Activated CD8-positive, alpha-beta memory T cell treated with anti-CD3 and anti-CD28 coated beads for 36 hours (primary cell): ENCODE data around the gene RAPGEF1. TPM values are rescaled to one million over a fixed set of nuclear protein-coding genes. Genes with fewer than 3 reads are reported as not detected.
"Not testable (repeated sequence)": the region's sequence is repeated elsewhere in the genome, so short reads cannot be mapped to it uniquely, and the experiment has no call there.

Experiments
- CTCF ChIA-PET: fragments of 350-600 bp; sonication (Branson Sonifier 250); formaldehyde crosslinking; loops from one replicate; lab custom pipeline; 2021; ENCODE audit warnings: antibody characterized with exemption; lab: Charles Lee
- POLR2A ChIA-PET: fragments of 350-600 bp; sonication (Branson Sonifier 250); formaldehyde crosslinking; loops from one replicate; lab custom pipeline; 2021; ENCODE audit warnings: antibody characterized with exemption; lab: Charles Lee
- total RNA-seq, 2 experiments: library from RNA; stranded (reverse); gene quantifications; one replicate each; pipeline ENCODE4 v1.2.3, GENCODE V29; 2021

Gene RAPGEF1
- total RNA-seq, 2 experiments from 2014 or later, result 125 to 136 TPM

DNA sequence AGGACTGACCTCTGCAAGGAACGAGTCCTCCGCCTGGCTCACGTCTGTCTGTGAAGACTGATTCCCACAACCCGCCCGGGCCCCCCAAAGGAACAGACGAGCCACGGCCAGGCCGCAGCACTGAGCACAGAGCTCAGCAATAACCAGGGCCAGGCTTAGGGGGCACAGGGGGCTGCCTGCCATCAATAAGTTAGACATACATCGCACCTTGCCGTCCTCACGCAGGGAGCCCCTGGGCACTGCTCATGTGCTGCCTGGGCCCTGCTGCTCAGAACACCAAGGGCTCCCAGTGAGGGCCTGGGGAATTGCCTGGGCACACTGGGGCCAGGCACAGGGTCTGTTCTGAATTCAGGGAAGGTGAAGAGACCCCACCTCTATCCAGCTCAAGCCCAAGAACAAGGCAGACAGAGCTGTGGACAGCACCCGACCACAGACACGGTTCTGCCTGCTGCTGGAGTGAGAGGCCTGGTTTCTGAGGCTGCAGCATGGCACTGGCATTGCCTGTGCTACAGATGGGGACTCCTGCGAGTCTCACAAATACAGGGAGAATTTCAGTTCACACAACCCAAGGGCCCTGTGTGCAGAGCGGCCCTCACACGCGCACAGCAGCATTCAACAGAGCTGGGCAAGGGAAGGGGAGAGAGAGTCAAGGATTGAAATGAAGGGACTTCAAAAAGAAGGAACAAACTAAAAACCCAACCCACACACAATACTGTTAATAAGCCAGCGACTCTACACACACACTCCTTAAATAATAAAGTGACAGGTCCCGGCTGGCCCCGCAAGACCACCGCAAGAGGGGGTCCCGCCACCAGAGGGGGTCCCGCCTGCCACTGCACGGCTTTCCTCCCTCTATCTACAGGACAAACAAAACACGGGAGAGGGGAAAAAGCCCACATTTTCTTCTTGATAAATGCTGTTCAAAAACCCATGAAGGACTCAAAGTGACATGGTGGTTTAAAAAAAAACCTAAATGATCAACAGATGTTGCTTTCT is 162.6 kb downstream of the RAPGEF1 start:
- CTCF ChIA-PET, result no interaction called here
- POLR2A ChIA-PET, result no interaction called here

DNA sequence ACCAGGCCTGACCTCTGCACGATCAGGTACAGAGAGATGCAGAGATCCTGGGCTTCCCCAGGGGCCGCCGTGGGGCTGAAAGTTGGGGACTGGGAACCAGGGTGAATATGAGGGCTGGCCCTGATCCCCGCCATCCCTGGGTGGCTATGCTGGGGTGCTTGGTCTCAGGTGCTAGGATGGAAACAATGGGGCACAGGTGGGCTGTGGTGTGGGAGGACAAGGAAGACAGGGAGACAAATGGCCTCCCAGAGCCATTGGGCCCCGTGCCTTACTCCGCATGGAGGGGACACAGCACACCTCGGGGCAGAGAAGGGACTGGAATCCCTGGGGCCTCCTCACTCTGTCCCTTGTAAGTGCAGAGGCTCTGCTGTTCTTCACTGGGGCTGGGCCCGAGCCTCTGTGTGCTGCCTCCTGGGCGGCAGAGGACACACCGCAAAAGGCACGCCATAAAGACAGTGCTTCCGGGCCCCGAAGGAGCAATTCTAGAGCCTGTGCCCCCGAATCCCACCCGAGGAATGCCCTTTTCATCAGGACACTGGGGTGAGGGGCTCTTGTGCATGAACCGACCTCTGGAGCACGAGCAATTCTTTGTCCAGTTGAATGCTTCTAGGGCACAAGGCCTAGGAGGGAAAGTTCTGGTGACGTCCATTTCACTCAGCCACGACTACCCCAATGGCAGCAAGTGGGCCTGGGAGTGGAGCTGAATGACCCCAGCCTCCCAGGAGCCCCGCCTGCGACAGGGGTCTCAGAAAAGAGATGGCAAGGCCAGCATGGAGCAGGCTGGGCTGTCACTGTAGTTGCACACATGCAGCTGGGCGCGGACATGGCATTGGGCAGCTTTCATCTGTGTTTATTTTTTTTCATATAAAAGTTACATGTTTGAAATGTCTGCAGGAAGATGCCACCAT is 163.7 kb downstream of the RAPGEF1 start:
- ChIA-PET CTCF (no interaction called here), POLR2A (no interaction called here)

DNA sequence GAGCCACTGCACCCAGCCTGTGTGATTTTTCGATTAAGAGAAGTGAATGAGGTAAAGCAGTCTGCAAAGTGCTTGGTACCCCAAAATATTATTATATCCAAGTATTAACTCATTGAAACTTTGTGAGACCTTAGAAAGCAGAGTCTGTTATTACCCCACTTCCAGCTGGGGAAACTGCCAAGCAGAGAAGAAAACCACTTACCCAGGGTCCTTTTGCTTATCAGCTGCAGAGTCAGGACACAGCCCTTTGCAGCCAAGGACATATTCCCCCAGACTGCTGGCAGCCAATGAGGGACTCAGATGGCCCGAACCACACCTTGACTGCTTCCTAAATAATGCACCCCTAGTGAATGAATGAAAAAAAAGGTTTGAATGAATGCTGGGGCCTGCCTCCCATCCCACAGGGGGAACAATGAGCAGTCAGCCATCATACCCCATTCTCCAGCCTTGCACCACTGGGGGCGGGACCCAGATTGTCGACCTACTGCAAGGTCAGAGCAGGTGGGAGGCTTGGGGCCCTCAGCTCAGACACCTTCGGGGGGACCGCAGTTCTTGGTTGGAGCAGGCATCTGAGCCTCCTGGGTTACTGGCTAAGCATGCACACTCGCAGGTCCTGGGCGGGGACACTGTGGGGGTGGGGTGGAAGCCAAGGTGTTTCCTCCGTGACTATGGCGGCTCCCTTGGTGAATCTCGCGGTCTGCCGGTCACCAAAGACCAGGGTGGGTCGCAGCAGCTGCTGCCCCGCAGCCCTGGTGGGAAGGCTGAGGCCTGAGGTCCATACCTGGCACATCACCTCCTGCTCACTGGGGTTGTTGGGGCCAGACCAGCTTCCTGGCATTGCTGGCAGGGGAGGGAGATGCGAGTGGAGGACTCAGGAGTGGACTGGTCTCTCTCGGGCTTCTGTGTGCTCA is 164.9 kb downstream of the RAPGEF1 start:
- ChIA-PET CTCF (interaction anchor here (1.3 kb wide), 1 partner anchor 165 kb away, joined by 3 read pairs; the partner anchor contains the start of gene RAPGEF1), POLR2A (no interaction called here)

DNA sequence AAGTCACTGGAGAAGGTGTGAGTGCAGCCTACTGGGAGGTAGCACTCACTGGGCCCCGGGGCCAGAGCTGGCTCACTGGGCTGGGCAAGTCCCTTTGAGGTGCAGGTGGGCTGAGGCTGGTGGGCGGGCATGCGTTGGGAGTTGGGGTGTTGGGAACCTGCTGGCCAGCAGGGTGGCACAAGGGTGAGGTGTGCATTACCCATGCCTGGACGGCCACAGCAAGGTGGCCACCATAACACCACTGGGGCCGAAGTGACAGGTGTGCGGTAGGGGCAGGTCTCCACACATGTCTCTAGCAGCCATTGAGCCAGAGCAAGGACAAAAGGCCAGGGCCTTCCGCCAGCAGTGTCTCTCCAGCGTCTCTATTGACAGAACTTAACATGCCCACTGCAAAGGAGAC is 172.0 kb downstream of the RAPGEF1 start:
- CTCF ChIA-PET, result no interaction called here
- POLR2A ChIA-PET, result no interaction called here

DNA sequence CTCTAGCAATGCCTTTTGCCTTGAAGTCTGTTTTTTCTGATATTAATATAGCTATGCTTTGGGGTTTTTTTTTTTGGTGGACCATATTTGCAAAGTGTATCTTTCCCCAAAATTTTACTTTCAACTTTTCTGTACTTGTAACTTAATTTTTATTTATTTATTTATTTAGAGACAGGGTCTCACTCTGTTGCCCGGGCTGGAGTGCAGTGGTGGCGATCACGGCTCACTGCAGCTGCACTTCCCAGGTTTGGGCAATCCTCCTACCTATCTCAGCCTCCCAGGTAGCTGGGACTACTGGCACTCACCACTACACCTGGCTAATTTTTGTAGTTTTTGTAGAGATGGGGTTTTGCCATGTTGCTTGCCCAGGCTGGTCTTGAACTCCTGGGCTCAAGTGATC is 173.7 kb downstream of the RAPGEF1 start:
- CTCF ChIA-PET, result interaction anchor here (1.4 kb wide), 1 partner anchor 26 kb away, joined by 3 read pairs; no protein-coding TSS in a partner anchor

DNA sequence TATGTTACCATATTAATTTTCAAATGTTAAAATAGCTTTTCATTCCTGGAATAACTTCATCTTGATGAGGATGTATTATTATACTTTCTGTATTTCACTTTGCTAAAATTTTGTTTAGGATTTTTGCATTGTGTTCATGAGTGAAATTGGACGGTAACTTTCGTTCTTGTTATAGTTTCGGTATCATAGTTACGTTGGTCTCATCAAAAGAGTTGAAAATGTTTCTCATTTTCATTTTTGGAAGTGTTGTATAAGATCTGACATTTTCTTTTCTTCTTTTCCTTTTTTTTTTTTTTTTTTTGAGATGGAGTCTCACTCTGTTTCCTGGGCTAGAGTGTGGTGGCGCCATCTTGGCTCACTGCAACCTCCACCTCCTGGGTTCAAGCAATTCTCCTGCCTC is 174.5 kb downstream of the RAPGEF1 start:
- POLR2A ChIA-PET, result interaction anchor here (0.6 to 0.7 kb wide), 2 partner anchors 30 to 102 kb away, joined by 3 to 4 read pairs; no protein-coding TSS in a partner anchor
- CTCF ChIA-PET, result interaction anchor here (1.4 kb wide), 1 partner anchor 27 kb away, joined by 3 read pairs; no protein-coding TSS in a partner anchor

More for the DNA sequence above, 173.7 kb downstream of the RAPGEF1 start:
- POLR2A ChIA-PET, result interaction anchor here (0.6 to 0.7 kb wide), 2 partner anchors 31 to 102 kb away, joined by 3 to 4 read pairs; no protein-coding TSS in a partner anchor

DNA sequence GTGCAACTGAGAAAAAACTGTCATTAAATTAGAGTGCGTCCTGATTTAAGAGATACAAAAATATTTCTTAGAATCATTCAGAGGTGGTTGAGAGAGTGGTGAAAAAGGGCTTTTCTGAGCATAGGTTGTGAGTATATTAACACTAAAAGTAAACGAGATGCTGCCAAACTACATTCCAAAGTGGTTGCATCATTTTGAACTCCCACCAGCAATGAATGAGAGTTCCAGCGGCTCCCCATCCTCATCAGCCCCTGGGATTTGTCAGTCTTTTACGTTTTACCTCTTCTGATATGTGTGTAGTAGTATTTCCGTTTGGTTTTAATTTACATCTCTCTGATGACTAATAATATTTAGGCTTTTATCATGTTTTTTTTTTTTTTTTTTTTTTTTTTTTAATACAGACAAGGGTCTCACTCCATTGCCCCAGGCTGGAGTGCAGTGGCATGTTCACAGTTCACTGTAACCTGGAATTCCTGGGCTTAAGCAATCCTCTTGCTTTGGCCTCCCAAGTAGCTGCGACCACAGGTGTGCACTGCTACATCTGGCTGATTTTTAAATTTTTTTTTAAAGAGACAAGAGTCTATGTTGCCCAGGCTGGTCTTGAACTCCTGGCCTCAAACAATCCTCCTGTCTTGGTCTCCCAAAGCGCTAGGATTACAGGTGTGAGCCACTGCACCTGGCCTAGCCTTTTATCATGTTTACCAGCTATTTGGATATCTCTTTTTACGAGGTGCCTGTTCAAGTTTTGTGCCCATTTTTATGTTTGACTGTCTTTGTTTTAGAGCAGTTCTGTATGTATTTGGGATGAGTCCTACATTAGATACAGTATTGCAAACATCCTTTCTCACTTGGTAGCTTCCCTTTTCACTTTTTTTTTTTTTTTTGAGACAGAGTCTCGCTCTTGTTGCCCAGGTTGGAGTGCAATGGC is 177.6 kb downstream of the RAPGEF1 start:
- CTCF ChIA-PET, result interaction anchor here (0.7 kb wide), 2 partner anchors 80 to 1088 kb away, joined by 3 read pairs; no protein-coding TSS in a partner anchor
- POLR2A ChIA-PET, result no interaction called here

DNA sequence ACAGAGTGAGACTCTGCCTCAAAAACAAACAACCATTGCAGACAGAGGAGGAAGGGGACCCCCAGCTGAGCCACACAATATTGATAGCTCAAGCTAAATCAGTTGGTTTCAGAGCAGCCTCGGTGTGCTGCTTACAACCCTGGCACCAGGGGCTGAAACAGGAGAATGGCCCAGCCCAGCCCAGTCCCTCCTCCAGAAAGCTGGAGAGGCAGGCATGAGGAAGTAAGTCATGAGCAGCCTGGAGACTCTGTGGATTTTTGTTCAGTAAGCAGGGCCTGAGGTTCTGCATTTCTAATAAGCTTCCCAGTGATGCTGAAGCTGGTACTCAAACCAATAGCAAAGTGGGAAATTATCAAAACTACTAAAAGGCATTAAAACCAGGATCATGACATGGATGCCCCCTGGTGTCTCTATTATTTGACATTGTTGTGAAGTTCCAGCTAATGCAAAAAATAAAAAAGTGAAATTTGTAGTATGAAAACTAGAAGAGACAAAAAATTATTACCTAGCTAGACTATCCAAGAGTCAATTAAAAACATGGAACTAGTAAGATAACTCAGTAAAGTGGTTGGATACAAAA is 180.4 kb downstream of the RAPGEF1 start:
- ChIA-PET POLR2A (no interaction called here), CTCF (interaction anchor here (0.7 to 1.3 kb wide), 3 partner anchors 20 to 210 kb away, joined by 3 to 5 read pairs (median 4); no protein-coding TSS in a partner anchor)

DNA sequence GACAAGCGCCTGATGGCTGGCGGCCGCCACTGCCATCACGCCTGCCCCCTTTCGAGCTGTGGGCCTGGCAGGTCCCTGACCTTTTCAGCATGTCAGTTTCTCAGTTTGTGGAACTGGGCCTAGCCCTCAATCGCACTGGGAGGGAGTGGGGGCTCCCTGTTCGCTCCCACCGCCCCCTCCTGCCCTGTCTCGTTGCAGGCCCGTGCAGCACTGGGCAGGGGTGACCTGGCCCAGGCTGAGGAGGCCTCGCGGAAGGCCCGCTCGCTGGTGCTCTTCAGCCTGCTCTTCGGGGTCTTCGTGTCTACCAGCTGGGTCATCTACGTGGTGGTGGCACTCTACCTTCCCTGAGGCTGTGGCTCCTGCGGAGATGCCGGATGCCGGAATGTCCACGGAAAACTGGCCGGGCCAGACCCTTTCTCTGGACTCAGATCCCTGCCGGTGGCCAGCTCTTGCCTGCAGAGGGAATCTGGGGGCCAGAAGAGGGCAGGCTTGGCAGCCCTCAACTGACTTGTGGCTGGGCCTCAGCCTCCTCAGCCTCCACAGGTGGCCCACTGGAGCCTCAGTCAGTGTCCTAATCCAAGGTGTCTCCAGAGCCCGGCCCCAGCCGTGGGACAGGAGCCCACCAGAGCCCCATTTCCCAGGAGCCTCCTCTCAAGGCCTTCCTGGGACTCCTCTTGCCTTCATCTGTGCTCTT is 181.9 kb downstream of the RAPGEF1 start:
- ChIA-PET CTCF (no interaction called here), POLR2A (no interaction called here)

DNA sequence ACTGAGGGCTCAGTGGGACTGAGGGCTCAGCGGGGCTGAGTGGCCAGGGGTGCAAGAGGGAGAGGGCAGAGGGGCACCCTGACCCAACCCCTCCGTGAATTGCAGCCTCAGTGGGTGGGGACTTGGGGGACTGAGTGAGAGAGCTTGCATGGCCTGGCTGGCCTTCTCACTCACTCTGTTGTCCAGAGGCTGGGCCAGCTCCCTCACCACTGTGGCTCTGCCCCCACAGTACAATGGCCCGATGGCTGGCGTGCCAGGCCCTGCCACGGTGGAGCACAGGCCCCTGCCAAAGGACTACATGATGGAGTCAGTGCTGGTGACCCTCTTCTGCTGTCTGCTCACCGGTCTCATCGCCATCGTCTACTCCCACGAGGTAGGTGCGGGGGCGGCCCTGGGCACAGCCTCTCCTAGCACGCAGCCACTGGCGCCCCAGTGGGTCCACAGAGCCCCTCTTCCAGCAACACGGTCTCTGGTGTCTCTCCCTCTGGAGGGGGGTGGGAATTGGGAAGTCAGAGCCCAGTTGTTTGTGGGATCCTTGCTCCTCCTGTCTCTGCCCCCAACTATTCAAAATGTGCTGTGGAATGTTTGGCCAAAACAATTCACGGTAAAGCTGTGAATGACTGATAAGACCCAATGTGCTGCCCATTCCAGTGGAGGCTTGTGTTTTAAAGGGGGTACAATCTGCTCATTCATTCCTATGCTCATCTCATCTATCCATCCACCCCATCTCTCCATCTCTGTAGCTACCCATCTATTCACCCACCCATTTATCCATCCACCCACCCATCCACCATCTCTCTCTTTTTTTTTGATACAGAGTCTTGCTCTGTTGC is 183.8 kb downstream of the RAPGEF1 start:
- CTCF ChIA-PET, result no interaction called here

DNA sequence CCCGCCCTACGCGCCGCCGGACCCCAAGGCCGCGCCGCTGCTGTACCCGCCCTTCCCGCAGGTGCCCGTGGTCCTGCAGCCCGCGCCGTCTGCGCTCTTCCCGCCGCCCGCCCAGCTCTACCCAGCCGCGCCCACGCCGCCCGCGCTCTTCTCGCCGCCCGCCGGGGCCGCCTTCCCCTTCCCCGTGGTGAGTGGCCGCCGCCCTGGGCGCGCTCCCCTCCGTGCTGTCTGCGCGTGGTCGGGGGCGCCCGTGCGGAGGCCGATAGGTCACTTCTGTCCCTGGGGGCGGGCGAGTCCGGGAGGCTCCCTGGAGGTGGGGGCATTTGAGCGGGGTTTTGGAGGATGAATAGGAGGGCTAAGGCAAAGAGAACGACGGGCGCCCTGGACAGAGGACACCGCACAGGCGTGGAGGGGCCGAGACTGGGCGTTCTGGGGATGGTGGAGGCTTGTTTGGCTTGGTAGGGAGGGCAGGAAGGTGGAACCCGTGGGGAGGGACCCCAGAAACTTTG is 185.0 kb downstream of the RAPGEF1 start:
- ChIA-PET CTCF (no interaction called here), POLR2A (no interaction called here)

More for the DNA sequence above, 183.8 kb downstream of the RAPGEF1 start:
- POLR2A ChIA-PET, result no interaction called here

DNA sequence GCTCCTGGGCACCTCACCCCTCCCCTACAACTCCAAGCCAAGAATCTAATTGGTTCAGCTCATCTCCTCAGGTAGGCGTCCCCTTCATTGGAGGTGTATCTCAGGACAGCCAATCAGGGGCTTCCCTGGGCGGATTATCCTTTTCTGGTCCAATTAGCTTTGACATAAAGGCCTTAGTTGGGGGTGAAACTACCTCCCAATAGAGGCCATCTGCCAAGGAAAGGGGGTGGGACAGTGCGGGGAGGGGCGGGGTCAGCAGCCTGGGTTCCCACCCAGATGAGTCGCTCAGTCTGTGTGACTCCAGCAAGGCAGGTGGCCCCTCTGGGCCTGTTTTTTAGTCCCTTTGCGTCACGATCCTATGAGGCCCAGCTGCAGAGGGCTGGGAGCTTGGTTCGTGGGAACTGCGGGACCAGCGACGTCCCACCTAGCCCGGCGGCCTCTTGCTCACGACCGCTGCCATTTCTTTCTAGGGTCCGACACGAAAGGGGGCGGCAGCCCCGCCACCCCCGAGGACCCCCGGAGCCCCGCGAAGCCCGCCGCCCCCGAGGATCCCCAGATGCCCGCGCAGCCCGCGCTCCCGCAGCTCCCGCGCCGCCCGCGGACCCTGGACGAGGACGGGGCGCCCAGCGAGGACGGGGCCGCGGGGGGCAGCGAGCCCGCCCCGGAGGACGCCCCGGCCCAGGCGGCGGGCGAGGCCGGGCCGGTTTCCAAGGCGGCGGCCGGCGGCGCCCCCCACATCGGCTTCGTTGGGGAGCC is 185.6 kb downstream of the RAPGEF1 start:
- ChIA-PET CTCF (no interaction called here), POLR2A (interaction anchor here (0.6 kb wide), 1 partner anchor 183 kb away, joined by 3 read pairs; no protein-coding TSS in a partner anchor)

DNA sequence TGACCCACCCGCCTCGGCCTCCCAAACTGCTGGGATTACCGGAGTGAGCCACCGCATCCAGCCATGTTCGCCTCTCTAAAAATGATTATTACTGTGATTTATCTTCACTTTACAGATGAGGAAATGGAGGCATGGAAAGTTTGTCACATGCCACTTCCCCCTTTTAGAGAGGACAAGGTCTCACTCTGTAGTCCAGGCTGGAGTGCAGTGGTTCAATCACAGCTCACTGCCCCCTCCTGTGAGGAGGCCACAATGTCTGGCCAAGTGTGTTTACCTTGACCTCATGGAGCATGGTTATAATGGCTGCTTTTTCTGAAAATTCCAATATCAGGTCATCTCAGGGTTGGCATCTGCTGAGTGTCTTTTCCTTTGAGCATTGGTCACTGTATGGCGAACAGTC is 187.8 kb downstream of the RAPGEF1 start:
- CTCF ChIA-PET, result interaction anchor here (1.2 kb wide), 1 partner anchor 12 kb away, joined by 3 read pairs; no protein-coding TSS in a partner anchor
- POLR2A ChIA-PET, result no interaction called here

DNA sequence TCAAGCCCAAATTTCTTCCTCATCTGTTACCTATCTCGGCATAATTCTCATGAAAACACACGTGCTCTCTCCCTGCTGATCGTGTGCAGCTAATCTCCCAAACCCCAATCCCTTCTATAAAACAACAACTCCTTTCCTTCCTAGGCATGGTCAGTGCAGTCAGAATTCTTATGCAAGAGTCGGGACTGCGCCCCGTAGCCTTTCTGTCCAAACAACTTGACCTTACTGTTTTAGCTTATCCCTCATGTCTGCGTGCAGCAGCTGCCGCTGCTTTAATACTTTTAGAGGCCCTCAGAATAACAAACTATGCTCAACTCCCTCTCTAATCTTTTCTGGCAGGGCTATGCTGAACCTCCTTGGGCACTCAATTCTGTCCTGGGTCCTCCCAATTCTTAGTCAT is 189.4 kb downstream of the RAPGEF1 start:
- CTCF ChIA-PET, result interaction anchor here (0.6 kb wide), 1 partner anchor 868 kb away, joined by 3 read pairs; no protein-coding TSS in a partner anchor

More for the DNA sequence above, 189.4 kb downstream of the RAPGEF1 start:
- POLR2A ChIA-PET, result not testable (repeated sequence)
